ENCODE data around the gene STAT5A.
"Not testable (repeated sequence)": the region's sequence is repeated elsewhere in the genome, so short reads cannot be mapped to it uniquely, and the experiment has no call there.

STAT5A gene

DNA sequence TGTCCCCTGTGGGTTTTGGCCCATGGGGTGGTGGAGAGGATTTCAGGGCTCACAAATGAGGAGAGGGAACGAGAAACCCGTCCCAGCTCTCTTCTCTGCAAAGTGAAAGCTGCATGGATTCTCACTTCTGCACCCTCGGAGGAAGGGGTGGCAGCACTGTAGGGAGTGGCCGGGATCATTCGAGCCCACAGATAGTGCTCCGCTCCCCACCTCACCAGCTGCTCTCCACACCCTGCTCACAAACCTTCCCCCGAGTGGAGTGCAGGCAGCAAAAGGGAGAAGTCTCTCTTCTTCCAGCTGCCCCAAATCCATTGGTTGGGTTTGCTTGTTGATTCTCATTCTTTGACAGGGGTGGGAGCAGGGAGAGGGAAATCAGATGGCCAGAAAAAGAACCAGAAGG is 20.1 kb downstream of the STAT5A start:
- DNase-seq (ENCODE audit: low read depth), result no peak

DNA sequence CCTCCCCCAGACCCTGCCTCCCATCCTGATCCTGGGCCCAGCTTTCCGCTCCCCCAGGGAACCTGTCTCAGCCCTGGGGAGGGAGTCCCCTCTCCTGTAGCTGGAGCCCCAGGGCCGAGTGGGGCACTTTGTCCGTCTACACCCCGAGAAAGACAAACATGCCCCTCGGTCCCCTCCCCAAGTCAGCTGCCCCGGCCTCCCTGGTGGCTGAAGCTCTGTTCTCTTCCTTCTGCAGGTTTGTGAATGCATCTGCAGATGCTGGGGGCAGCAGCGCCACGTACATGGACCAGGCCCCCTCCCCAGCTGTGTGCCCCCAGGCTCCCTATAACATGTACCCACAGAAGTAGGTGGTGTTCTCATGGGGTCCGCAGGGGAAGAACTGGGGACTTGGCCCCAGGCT is 20.8 kb downstream of the STAT5A start:
- no peak for DNase-seq (ENCODE audit: low read depth)

DNA sequence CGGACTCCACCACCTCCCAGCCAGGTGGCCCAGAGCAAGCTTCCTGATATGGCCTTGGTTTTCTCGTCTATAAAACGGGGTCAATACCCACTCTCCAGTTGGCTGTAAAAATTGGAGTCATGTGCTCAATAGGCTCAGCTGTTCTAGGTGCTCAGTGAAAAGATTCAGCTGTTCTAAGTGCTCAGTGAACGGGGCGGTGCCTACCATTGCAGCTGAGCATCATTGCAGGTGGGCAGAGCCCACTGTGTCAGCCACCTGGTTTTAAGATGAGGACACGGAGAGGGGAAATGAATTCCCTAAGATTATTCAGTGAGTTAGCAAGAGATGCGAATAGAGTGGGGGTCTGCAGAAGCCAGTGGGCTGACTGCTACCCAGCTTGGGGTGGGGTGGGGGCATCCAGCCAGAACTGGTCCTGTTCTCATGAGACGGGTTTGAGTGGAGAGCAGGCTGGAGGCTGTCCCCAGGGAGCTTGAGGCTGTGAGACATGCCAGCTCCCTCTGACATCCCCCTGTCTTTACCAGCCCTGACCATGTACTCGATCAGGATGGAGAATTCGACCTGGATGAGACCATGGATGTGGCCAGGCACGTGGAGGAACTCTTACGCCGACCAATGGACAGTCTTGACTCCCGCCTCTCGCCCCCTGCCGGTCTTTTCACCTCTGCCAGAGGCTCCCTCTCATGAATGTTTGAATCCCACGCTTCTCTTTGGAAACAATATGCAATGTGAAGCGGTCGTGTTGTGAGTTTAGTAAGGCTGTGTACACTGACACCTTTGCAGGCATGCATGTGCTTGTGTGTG is 21.9 kb downstream of the STAT5A start:
- DNase-seq (ENCODE audit: low read depth), result no peak

DNA sequence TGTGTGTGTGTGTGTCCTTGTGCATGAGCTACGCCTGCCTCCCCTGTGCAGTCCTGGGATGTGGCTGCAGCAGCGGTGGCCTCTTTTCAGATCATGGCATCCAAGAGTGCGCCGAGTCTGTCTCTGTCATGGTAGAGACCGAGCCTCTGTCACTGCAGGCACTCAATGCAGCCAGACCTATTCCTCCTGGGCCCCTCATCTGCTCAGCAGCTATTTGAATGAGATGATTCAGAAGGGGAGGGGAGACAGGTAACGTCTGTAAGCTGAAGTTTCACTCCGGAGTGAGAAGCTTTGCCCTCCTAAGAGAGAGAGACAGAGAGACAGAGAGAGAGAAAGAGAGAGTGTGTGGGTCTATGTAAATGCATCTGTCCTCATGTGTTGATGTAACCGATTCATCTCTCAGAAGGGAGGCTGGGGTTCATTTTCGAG is 22.5 kb downstream of the STAT5A start:
- no peak for DNase-seq (ENCODE audit: low read depth)

DNA sequence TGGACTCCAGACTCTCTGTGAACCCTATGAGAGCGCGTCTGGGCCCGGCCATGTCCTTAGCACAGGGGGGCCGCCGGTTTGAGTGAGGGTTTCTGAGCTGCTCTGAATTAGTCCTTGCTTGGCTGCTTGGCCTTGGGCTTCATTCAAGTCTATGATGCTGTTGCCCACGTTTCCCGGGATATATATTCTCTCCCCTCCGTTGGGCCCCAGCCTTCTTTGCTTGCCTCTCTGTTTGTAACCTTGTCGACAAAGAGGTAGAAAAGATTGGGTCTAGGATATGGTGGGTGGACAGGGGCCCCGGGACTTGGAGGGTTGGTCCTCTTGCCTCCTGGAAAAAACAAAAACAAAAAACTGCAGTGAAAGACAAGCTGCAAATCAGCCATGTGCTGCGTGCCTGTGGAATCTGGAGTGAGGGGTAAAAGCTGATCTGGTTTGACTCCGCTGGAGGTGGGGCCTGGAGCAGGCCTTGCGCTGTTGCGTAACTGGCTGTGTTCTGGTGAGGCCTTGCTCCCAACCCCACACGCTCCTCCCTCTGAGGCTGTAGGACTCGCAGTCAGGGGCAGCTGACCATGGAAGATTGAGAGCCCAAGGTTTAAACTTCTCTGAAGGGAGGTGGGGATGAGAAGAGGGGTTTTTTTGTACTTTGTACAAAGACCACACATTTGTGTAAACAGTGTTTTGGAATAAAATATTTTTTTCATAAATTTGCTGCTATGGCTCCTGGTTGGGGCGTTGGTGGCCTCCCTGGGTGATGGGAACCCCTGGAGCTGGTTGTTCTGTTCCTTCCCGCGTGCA is 23.1 kb downstream of the STAT5A start:
- DNase-seq (ENCODE audit: low read depth), result peak; percentile 91

DNA sequence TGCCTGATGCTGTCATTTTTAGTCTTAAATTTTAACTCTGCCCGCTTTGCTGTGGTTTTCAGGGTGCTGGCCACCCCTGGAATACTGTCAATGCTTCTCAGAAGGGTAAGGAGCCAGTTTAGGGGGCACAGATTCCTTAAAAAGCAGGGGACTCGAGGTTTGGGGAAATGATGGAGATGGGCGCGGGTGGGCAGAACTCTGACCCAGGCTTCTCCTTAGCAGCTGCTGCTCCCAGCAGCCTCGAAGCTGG is 23.7 kb downstream of the STAT5A start:
- no peak for DNase-seq (ENCODE audit: low read depth)

DNA sequence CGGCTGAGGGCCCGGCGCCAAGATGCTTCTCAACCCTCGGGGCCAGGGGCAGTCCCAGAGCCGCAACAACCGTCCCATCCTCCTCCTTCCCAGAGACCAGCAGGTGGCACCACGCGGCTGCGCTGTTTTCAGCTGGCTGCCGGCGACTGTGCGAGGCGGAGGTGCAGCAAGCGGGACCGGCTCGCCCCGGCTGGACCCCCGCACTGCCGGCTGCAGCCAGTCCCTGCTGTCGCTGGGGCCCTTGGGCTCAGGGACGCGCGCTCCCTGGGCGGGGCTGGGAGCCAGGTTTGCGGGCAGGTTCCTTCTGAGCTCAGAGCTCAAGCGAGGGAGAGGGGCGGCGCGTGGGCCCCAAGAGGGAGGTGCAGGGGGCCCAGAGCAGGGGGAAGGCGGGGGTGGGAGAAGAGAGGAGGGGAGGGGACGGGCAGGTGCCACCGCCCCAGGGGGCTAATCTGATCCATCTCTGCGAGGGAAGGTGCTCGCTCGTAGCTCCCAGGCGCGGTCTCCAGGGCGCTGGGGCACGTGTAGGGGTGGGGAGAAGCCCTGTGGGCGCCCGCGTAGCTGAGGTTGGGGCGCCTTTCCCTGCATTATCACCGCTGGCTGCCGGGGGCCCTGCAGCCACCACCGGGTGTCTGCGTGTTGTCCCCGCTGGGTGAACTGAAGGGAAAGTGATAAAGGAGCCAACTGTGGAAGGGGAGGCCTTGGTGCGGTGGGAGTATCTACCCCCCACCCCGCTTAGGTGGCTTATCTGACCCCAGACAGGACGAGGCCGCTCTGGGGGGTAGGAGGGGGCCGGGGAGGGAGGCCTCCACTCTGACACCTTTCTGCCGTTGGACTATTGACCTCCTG is 24.2 kb downstream of the STAT5A start:
- peak; percentile 73 for DNase-seq (ENCODE audit: low read depth)

DNA sequence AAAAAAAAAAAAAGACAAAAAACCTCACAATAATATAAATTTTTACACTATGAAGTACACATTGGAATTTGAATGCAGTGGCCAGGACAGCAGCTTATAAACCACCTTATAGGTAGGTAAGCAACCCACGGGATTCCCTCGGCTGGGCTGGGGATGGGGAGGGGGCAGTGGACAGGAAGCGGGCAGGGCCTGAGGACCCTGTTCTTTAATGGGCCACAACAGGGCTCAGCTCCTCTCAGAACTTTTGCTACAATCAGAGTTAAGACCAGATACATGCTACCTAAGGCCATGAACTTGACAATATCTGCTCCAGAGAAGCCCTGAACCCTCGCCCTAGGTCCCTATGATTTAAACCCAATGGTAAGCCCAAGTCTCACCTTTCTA is 25.1 kb downstream of the STAT5A start:
- no peak for DNase-seq (ENCODE audit: low read depth)

DNA sequence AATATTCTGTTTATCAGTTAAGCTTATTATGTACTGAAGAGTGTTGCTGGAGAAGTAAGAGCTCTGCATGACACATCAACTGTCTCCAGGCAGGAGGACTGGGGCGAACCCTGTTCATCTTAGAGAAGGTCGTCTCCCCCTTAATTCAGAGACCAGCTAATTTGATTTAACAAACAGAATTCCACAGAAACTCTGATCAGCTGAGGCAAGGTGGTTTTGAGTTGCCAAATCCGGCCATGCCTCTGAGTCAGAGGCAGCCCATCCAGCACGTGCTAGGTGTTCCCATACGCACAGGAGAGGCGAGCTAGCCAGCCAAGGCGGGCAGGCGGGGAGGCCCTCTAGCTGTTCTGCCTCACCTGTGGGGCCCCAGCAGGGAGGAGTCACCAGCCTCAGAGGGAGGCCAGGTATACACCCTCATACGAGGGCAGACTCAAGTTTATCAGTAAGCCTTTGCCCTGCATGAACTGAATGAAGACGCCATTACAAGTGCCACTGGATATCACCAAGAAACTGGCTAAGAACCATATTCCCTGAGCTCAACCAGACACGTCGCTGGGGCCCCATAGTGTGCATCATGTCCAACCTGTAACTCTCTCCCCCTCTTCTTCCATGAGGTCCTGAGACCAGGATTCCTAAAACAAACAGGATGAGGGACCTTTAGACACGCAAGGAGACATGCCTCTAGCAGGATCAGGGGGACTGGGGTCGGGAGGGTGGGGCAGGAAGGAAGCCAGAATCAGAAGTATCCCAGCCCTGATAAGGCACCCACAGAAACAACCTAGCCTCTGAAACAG is 25.7 kb downstream of the STAT5A start:
- no peak for DNase-seq (ENCODE audit: low read depth)

DNA sequence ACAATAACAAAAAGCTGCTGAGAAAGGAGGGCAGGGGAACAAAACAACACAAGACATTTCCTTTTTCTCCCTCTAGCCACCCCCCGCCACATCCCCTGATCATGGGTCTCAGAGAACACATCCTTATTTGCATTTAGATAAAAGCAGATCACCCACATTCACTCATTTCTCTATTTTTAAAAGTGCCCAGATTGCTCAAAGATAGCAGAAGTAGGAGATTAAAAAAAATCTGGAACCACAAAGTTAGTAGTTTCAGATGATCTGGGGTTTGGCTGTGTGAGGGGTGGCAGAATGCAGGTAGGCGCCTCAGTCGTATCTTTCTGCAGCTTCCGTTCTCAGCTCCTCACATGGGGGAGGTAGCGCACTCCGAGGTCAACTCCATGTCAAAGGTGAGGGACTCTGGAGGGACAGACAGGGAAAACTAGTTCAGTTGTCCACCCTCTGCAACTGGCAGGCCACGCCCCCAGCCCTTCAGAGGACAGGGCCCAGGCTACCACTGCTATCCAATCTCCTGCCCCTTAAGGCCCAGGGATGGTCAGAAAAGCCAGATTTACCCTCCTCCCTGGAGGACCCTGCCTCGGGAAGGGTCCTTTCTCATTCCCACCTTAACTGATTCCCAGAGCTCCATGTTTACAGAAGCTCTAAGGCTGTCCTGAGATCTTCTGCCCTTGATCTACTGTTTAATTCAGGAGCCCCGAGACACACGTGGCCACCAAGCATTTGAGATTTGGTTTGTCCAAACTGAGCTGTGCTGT is 27.3 kb downstream of the STAT5A start:
- DNase-seq (ENCODE audit: low read depth), result no peak

DNA sequence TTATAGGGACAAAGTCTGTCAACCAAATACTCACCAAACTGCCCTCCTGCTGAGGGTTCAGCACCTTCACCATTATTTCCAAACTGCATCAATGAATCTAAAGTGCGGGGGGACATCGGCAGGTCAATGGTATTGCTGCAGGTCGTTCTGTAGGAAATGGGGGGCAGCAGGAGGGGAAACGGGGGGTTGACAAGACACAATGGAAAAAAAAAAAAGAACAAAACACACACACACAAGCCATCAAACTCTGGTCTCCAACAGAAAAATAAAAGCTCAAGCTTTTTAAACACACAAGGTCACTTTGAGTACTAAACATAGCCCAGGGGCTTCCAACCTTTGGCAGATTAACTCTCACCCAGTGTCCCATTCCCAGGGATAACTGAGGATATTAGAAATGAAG is 28.5 kb downstream of the STAT5A start:
- DNase-seq (ENCODE audit: low read depth), result no peak

DNA sequence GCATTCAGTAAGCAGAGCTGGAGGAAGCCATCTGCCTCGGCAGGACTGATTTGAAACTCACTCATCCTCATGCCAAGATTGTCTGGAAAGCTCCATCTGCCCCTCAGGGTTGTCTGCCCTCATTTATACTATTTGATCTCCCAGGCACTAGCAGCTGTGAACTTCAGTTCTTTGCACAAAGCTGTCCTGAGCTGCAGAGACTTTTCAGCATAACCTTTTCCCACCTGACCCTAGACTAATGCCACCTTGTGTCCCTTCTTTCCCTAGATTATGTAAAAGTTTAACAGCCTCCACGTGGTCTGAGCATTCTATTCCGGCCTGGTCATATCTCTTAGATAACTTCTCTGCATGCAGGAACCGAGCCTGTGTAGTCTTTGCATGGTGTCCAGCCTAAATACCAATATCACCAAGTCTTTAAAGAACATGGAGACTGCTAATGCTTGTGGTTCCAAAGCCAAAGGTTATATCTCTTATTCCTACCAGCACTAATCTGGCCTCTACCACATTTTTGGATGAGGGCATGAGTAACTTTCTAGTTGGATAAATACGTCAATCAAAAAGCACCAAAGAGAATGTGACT is 29.1 kb downstream of the STAT5A start:
- no peak for DNase-seq (ENCODE audit: low read depth)

DNA sequence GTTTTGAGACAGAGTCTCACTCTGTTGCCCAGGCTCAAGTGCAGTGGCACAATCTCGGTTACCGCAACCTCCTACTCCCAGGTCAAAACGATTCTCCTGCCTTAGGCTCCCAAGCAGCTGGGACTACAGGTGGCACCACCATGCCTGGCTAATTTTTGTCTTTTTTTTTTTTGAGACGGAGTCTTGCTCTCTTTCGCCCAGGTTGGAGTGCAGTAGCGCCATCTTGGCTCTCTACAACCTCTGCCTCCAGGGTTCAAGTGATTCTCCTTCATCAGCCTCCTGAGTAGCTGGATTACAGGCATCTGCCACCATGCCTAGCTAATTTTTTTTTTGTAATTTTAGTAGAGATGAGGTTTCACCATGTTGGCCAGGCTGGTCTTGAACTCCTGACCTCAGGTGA is 29.7 kb downstream of the STAT5A start:
- not testable (repeated sequence) for DNase-seq (ENCODE audit: low read depth)

DNA sequence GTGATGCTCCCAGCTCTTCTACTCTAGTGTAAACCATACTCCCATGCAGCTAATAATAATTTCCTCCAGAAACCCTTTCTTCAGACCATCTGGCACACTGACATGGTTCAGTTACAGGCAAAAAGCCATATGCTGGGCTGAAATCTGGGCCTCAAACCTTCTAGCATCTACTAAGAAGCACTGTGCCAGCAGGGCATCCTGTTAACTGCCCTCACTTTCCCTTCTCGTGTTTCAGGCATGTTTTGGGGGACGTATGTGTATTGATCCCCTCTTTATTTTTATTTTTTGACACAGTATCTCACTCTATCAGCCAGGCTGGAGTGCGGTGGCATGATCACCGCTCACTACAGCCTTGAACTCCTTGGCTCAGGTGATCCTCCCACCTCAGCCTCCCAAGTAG is 33.3 kb downstream of the STAT5A start:
- DNase-seq (ENCODE audit: low read depth), result no peak

DNA sequence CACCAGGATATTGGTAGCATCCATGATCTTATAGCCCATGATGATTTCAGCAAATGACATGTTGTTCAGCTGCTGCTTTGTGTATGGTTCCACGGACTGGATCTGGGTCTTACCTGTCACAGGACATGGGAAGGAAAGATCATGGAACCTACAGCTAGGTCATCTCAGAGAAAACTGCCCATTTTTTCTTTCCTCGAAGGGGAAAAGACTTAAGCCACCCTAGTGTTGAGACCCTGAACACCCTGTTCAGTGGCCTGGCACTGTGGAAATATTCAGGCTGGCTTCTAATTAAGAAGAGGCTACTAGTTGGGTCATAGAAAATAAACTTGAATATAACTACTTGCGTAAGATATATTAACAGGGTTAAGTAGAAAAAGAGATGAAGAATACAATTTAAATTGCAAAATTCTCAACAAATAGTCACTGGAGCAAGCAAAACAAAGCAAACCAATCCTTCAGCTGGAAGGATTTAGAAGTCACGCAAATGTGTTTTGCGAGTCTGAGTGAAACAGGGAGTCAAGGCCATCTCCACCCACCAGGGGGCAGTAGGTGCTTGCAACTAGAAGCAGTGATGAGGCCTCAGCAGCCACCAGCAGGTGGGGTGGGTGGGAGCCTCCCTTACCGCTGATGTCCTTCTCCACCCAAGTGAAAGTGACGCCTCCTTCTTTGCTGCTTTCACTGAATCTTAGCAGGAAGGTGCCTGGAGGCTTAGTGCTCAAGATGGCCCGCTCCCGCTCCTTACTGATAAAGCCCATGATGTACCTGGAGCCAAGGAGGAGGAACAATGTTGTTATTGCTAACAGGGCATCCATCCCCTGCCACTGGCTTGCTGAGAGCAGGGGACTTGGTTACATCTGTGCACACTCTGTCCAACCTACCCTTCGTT is 34.3 kb downstream of the STAT5A start:
- peak; percentile 90 for DNase-seq (ENCODE audit: low read depth)

DNA sequence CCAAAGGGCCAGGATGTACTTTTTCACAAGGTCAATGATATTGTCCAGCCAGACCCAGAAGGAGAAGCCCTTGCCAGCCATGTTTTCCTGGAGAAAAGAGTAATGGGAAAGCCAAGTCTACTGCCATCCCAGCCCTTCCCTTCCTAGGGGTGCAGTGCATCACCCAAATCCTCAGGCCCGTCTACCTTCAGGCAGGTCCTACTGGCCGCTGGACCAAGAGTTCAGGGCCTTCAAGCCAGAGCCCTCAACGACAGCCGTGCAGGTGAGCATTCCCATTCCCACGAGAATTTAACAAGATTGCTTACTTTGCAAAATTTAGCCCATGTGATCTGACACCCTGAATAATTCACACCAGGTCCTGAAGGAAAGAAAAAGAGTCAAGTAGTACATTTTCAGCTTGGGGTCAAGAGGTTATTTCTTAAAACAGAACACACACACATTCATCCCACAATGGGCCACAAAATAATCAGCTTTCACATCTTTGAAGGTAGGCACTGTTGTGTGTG is 35.0 kb downstream of the STAT5A start:
- no peak for DNase-seq (ENCODE audit: low read depth)

DNA sequence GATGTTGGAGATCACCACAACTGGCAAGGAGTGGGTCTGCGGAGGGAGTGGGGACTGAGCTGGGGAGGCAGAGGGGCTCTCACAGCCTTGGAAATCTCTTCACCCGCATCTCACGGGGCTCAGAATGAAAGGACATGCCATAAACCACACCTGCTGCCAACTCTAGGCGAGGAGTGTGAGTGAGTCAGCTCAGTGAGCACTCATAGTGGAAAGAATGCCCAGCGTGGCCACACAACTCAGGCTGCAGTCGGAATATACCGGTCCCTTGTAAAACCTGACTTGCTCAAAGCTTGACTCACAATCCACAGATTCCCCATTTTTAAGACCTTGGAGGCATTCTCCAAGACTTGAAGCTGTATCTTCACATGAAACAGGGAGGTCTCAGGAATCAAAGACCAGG is 36.7 kb downstream of the STAT5A start:
- no peak for DNase-seq (ENCODE audit: low read depth)

DNA sequence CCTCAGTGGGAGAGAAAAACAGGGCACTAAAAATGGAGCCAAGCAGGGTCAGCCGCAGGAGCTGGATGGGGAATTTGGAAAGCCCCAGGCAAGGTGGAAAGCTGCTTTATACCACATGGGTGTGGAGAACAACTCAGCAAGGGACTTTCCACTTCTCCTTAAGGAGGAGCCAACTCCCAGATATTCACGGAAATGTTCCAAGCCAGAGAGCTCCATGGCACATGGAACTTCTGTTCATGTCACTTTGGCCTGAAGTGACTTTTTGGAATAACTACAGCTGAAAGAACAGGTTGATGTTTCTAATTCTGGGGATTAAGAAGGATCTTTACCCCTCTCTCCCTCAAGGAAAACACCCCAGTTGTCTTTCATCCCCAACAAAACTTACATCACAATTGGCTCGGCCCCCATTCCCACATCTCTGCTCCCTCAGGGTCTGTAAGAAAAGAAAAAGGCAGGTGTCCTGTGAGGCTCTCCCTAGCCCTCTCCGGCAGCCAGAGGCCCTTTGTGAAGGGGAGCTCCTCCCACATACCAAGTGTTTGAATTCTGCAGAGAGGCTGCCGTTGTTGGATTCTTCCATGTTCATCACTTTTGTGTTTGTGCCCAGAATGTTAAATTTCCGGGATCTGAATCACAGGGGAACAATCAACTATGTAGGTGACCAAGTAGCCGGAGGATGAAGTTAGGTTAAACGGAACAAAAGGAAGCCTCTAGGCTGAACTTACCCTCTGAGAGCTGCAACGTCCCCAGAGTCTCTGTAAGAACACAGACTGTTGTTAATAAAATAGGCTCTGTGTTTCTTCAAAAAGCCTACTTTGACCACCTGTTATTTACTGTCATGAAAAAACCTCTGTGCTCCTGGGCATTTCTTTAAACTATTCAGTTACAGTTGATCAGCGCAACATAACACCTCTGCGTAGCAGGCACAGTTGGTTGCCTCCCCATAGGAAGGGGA is 41.0 kb downstream of the STAT5A start:
- no peak for DNase-seq (ENCODE audit: low read depth)

DNA sequence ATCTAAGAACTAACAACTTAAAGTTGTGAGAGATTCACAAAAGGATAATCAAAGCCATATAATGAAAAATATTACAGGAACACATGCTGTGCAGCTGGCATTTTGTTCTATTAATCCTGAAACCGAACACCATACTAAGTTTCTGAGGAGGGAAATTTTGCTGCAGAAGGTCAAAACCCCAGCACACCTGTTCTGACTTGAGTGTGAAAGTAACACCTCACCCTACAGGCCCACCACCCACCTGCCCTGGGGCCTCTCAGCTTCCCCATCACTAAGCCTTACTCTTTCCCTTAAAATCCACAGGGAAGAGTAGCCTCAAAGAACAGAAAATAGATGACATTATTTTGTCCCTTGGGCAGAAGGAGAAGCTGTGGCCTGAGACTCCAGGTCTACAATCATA is 44.8 kb downstream of the STAT5A start:
- DNase-seq (ENCODE audit: low read depth), result no peak

Data from fibroblast of the conjunctiva (primary cell).